NCI-H510A (cell line): ENCODE measurements around the gene SCNN1A.
A peak's percentile ranks its signal among the peaks of the same experiment; 100 is the strongest.

Source experiments
- DNase-seq: peaks from one replicate; lab custom pipeline; 2025; lab: John Stamatoyannopoulos, UW

SCNN1A gene

GRCh38 chr12:6375269-6376078 lies at the start of gene SCNN1A:
SCNN1A (minus strand) TSS chr12:6375563; CDS start chr12:6374783, 780 bp downstream.
- peak; percentile 78 for DNase-seq

DNA sequence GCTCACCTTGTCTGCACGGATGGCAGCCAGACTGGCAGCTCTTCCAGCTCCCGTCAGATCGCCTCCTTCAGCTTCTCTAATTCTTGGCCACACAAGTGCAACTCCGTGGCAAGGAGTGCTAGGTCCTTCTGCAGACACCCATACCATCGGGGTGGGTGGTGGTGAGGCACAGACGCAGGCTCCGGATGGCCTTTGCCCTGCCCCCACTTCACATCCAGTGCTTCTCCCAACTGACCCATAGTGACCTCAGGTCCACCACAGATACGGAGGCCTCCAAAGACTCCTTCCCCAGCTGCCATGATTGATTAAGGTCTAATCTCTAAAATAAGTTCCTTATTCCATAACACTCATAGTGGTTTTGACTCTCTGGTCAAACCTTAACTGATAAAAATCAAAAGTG lies 49.5 kb upstream of the SCNN1A start:
- DNase-seq, result no peak

GRCh38 chr12:6424008-6424347 lies 48.6 kb upstream of the SCNN1A start:
- no peak for DNase-seq

DNA sequence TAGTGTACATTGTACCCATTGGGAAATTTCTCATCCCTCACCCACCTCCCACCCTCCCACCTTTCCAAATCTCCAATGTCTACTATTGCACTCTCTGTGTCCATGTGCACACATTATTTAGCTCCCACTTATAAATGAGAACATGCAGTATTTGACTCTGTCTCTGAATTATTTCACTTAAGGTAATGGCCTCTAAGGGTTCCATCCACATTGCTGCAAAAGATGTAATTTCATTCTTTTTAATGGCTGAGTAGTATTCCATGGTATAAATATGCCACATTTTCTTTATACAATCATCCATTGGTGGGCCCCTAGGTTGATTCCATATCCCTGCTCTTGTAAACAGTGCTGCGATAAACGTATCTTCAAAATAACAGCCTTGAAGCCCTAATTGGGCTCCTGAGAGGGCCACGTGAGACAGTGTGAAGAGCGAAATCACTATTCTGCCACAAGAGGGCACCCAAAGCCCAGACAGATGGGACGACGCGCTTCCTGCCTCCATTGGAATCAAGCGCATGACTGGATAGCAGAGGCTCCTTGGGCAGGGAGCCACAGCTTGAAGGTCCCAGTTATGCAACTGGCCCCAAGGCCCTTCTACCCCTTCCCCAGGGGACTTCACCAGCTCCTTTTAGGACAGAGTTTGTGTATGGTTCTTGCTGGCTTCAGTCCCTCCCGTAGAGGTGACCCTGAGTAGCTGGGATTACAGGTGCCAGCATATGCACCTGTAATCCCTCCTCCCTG lies 48.1 kb upstream of the SCNN1A start:
- DNase-seq, result peak; percentile 49

DNA sequence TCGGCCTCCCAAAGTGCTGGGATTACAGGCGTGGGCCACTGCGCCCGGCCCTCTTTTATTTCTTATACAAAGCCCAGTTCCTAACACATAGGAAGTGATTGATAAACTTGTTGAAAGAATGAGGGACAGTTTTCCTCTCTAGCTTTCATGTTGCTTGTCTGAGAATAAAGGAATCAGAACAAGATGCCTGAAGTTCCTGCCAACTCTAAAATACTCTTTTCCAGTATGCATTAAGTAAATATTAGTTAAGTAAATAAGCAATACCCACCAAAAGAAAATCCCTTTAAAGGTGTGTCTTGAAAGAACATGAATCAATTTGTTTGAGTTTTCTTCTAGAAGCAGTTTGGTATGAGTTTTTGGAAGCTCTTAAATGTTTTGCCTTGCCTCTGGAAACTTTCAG lies 45.0 kb upstream of the SCNN1A start:
- no peak for DNase-seq

- no peak for DNase-seq
Observed at GRCh38 chr12:6418796-6419195, 43.4 kb upstream of the SCNN1A start.

GRCh38 chr12:6416596-6416995 lies 41.2 kb upstream of the SCNN1A start:
- no peak for DNase-seq

GRCh38 chr12:6407236-6407954 lies 32.0 kb upstream of the SCNN1A start:
- DNase-seq, result no peak

DNA sequence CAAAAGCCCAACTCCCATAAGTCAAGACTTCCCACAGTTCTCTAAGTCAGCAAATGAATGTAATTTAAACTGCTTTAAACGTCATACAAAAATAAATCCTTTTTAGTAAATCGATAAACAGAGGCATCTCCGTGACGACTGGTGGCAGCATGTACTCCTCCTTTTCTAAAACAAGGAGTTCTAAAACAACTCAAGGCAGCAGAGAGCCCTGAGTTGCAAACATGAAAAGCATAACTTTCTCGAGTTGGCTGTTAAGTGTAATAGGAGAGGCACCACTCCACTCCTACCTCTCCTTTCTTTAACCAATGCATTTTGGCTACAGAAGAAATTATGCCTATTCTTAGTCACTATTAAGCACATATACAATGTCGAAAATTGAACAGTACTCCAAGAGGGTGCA lies 30.6 kb upstream of the SCNN1A start:
- no peak for DNase-seq

DNA sequence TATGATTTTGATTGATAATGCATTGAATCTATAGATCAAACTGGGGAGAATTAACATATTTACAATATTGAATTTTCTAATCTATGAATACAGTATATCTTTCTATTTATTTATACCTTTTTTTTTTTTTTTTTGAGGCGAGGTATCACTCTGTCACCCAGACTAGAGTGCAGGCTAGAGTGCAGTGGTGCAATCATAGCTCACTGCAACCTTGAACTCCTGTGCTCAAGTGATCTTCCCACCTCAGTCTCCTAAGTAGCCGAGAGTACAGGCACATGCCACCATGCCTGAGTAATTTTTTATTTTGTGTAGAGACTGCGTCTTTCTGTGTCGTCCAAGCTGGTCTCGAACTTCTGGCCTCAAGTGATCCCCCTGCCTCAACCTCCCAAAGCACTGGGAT lies 29.0 kb upstream of the SCNN1A start:
- no peak for DNase-seq

DNA sequence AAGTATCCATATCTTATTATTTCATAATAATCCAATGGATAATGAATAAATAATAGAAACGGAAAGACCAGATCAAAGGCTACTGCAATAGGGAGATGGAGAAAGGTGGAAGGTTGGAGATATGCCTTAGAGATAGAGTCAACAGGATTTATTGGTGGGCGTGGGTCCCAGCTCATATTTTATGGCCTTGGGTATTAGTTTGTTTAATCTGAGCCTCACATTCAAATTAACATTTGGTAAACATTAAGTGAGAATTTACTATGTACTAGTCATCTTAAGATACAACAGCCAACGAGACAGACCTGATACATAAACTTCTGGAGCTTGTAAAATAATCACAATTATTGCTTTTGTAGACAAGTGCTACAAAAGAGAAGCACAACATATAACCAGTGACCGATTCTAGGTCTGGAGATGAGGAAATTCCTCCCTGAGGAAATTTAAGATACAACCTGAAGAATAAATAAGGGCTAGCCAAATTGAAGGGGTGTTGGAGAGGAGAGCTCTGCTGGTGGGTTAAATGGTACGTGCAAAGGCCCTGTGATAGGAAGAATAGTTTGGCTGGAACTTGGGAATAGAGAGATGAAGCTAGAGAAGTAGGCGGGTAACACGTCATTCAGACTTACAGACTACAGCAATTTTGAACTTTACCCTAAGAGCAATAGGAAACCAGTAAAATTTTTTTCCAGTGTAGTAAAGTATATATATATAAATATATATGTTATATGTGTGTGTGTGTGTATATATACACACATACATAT lies 24.7 kb upstream of the SCNN1A start:
- no peak for DNase-seq

GRCh38 chr12:6396031-6396430 lies 20.7 kb upstream of the SCNN1A start:
- no peak for DNase-seq

DNA sequence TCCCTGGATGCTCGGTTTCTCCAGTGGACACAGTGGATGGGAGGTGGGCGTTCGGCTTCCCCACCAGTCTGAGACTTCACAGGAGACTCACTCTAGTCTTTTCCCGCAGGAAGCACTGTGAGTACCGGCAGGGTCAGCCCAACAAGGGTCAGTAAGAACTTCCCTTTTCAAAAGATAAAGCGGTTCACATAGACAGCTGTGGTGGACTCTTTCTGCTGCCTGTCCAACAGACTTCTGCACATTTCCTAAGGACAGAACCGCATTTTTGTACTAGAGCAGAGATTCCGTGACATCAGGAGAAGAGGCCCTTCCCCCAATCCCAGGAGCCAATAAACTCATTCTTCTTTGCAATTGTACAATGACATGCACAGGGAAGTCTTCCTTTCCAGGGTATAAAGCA lies 19.0 kb upstream of the SCNN1A start:
- no peak for DNase-seq

DNA sequence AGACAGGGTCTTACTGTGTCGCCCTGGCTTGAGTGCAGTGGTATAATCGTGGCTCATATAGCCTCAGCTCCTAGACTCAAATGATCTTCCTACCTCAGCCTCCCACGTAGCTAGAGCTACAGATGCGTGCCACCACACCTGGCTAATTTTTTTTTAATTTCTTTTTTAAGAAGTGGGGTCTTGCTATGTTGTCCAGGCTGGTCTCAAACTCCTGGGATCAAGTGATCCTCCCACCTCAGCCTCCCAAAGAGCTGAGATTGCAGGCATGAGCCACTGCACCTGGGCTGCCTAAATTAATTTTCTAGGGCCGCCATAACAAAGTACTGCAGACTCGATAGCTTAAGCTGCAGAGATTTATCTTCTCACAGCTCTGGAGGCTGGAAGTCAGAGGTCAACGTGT lies 17.7 kb upstream of the SCNN1A start:
- DNase-seq, result no peak

DNA sequence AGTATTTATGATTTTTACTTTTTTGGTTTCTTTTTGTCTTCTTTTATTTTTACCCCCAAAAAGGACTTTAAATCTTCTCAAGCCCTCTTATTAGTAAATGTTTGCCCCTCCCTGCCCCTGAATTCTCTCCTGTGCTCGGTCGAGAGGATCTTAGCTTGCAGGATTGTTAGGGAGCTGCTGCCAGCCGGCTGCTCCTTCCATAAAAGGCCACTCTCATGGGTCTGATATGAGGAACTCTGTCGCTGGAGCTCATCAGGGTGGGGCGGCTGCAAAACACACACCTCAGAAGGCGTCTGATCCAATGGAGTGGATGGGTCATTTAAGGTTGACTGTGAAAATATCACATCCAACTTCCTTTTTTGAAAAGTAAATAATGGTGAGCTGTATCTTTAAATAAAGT lies 17.1 kb upstream of the SCNN1A start:
- DNase-seq, result no peak

- no peak for DNase-seq
Observed at GRCh38 chr12:6391013-6391412, 15.7 kb upstream of the SCNN1A start.

- no peak for DNase-seq
Observed at GRCh38 chr12:6390084-6390799, 14.9 kb upstream of the SCNN1A start.

DNA sequence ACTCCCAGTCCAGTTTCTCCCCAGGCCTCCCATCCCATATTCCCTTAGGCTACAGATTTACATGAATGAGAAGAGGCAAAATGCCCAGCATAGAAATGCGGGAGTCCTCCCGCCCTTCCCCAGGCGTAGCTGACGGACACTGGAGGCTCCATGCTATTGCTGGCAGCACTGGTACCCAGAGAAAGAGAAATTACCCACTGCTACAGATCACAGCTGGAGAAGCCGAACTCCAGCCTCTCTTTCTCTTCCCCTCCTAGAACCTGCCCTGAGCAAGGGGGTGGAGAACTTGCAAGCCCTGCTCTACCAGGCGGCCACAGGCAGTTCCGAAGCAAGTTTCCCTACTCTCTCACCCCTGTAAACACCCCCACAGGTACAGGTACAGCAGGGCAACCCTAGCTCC lies 12.2 kb upstream of the SCNN1A start:
- DNase-seq, result no peak

- DNase-seq, result no peak
Observed at GRCh38 chr12:6386491-6386890, 11.1 kb upstream of the SCNN1A start.

GRCh38 chr12:6386038-6386437 lies 10.7 kb upstream of the SCNN1A start:
- DNase-seq, result no peak
